GM10266 (cell line): ENCODE results near the gene CYP4F12.
A peak's percentile ranks its signal among the peaks of the same experiment; 100 is the strongest.

Source experiments
- DNase-seq: peaks from one replicate; pipeline ENCODE4 v3.0.0; 2012; ENCODE audit errors: extremely low spot score
- CTCF ChIP-seq: IDR thresholded peaks from 2 replicates; pipeline ENCODE4 v1.5.1; 2012; ENCODE audit warnings: mild to moderate bottlenecking, low read depth; ENCODE audit not compliant: control insufficient read depth, insufficient read depth; ENCODE audit errors: missing control alignments

CYP4F12 gene

GRCh38 chr19:15672580-15673175 lies at the start of gene CYP4F12:
Gene CYP4F12 (plus strand): TSS chr19:15673087. CDS start chr19:15673530, 443 bp downstream.
- DNase-seq = no peak

DNA sequence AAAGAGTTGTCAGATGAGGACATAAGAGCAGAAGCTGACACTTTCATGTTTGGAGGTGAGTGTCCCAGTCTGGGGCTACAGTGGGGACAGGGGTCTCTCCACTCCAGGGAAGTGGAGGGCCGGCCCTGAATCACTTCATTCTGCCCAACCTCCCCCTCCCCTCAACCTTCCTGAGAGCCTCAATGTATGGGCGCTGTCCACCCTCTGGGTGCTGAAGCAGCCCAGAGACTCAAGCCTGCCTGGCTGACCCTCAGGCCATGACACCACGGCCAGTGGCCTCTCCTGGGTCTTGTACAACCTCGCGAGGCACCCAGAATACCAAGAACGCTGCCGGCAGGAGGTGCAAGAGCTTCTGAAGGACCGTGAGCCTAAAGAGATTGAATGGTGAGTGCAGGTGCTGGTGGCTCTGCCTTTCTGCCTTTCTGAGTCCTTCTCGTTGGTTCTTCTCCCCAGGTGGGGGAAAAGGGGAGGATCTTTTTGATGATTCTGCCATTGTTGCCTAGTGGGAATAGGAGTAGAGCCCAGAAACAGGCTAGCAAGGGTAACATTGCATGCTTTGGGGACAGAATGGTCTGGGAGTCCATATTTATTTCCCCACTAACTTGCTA lies 49.1 kb upstream of the CYP4F12 start:
- DNase-seq = no peak
- TF ChIP-seq CTCF = no peak

More at GRCh38 chr19:15672580-15673175, at the start of gene CYP4F12:
- TF ChIP-seq CTCF = no peak

DNA sequence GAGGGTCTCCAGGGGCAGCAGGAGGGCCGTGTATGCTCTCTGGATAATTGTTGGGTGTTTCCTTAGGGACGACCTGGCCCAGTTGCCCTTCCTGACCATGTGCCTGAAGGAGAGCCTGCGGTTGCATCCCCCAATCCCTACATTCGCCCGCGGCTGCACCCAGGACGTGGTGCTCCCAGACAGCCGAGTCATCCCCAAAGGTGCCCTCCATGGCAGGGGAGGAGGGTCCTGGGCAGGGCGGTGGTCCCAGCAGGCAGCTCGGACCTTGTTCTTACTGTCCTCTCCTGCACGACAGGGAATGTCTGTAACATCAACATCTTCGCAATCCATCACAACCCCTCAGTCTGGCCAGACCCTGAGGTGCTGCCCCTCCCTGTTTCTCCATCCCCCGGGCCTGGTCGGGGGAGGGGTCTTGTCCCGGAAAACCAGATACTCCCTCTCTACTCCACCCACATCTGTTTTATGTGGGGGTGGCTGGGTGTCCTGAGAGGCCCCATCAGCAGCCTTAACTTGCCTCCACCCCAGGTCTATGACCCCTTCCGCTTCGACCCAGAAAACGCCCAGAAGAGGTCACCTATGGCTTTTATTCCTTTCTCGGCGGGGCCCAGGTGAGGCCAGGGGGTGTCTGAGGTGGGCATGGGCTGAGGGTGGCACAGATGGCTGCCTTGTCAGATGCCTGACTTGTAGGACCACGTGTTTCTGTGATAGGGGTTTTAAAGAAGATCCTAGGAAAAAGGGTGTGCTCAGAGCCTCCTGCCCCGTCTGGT lies 44.5 kb upstream of the CYP4F12 start:
- no peak for DNase-seq
- TF ChIP-seq CTCF = no peak

DNA sequence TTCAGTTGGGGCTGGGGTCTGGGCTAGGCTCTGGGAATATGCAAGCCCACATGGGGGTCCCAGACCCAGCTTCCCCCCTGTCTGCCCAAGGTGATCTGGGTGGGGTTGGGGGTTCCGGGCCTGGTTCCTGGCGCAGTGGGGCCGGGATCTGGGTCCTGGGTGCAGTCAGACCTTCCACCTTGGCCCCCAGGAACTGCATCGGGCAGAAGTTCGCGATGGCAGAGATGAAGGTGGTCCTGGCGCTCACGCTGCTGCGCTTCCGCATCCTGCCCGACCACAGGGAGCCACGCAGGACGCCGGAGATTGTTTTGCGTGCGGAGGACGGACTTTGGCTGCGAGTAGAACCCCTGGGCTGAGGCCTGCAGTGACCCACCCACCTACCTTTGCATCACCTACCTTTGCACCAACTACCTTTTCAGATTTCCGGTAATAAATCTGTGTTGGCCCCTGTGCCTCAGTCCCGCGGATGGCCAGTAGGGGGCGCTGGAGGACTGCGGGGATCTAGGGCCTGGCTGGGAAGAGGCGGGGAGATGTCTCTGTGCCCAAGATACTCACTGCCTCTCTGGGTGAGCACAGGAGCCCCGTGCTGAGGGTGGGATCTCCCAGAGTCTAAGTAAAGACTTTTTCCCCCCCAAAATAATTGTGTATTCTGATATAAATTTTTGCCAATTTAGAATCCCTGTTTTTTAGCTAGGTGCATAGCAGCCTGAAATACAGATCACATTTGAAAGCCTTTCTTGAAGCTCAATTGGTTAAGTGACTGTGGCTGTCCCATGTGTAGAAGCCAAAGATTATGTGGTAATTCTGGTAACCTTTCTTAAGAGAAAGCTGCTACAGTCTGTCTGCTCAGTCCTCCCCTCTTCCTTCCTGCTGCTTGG lies 43.6 kb upstream of the CYP4F12 start:
- TF ChIP-seq CTCF = peak; percentile 87
- DNase-seq = peak; percentile 82

DNA sequence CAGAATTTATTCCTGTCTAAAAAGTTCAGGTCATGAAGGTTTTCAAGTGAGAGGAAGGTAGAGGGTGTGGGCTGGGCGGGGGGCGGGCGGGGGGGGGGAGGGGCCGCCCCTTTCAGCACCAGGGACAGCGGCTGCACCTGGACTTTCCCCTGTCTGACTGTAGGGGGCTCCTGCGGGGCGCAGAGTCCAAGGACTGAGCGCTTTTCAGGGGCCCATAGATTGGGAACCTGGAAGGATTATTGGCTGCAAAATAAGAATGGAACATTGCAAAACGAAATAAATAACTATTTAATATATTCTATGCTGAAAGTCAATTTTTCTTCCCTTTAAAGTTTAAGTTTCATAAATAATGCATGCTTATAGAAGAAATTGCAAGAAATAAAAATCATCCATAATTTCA lies 41.1 kb upstream of the CYP4F12 start:
- TF ChIP-seq CTCF = no peak
- no peak for DNase-seq

GRCh38 chr19:15633082-15633835 lies 39.6 kb upstream of the CYP4F12 start:
- TF ChIP-seq CTCF = no peak
- no peak for DNase-seq
